ENCODE measurements around the gene NLRC3. TPM values are rescaled to one million over a fixed set of nuclear protein-coding genes. Genes with fewer than 3 reads are reported as not detected.

Gene NLRC3
- total and polyA plus RNA-seq, 4 donors, result 0.35 to 2.2 (median 1.0) TPM

- Histone ChIP-seq H3K9ac (ENCODE audit: low read depth in 1 of 2, low read length in 2 of 2) (no peak overlapping the region), H3K27me3 (ENCODE audit: control insufficient read depth in 4 of 4, insufficient read depth in 4 of 4, low read length in 3 of 4) (no peaks in the 10 kb centered on the region), H3K4me3 (ENCODE audit: low read depth in 1 of 3, low read length in 3 of 3) (no peak overlapping the region), H3K4me1 (ENCODE audit: control insufficient read depth in 4 of 4, insufficient read depth in 4 of 4, low read length in 3 of 4) (no peaks in the 10 kb centered on the region), H3K9me3 (ENCODE audit: control insufficient read depth in 4 of 4, low read length in 3 of 4) (no peaks in the 10 kb centered on the region), H3K27ac (ENCODE audit: low read depth in 1 of 2, low read length in 2 of 2) (no peak overlapping the region), H3K36me3 (ENCODE audit: control insufficient read depth in 4 of 4, insufficient read depth in 3 of 4, low read depth in 1 of 4, low read length in 3 of 4) (peaks cover 0 to 1% (median 0%) of the 10 kb centered on the region in 4 donors)
- TF ChIP-seq RXRA (IDR thresholded peaks at IDR 0.05) (no peak), ATF3 (IDR thresholded peaks at IDR 0.05) (no peak), CTCF (IDR thresholded peaks at IDR 0.05; ENCODE audit: low read depth, low read length, missing input control) (no peak), SP1 (IDR thresholded peaks at IDR 0.05) (no peak), HNF4G (IDR thresholded peaks at IDR 0.05) (no peak)
- DNase-seq (ENCODE audit: low spot score), result no peak
- 95% methylated on average over 43 of the region's 43 CpGs for WGBS
Observed at GRCh38 chr16:3564130-3564888, 12.9 kb downstream of the NLRC3 start.

GRCh38 chr16:3562914-3563480, 14.2 kb downstream of the NLRC3 start:
- Histone ChIP-seq H3K27ac (ENCODE audit: low read depth in 1 of 2, low read length in 2 of 2) (no peak overlapping the region), H3K4me1 (ENCODE audit: control insufficient read depth in 4 of 4, insufficient read depth in 4 of 4, low read length in 3 of 4) (no peaks in the 10 kb centered on the region), H3K9ac (ENCODE audit: low read depth in 1 of 2, low read length in 2 of 2) (no peak overlapping the region), H3K9me3 (ENCODE audit: control insufficient read depth in 4 of 4, low read length in 3 of 4) (no peaks in the 10 kb centered on the region), H3K4me3 (ENCODE audit: low read depth in 1 of 3, low read length in 3 of 3) (no peak overlapping the region), H3K27me3 (ENCODE audit: control insufficient read depth in 4 of 4, insufficient read depth in 4 of 4, low read length in 3 of 4) (no peaks in the 10 kb centered on the region), H3K36me3 (ENCODE audit: control insufficient read depth in 4 of 4, insufficient read depth in 3 of 4, low read depth in 1 of 4, low read length in 3 of 4) (peaks cover 0 to 1% (median 0%) of the 10 kb centered on the region in 4 donors)
- WGBS, result 96% methylated on average over 29 of the region's 29 CpGs
- TF ChIP-seq ATF3 (IDR thresholded peaks at IDR 0.05) (no peak), HNF4G (IDR thresholded peaks at IDR 0.05) (no peak), TAF1 (conservative IDR thresholded peaks at IDR 0.05) (no peak), CTCF (IDR thresholded peaks at IDR 0.05; ENCODE audit: low read depth, low read length, missing input control) (no peak)
- no peak for DNase-seq (ENCODE audit: low spot score)

GRCh38 chr16:3561626-3562025, 15.6 kb downstream of the NLRC3 start:
- Histone ChIP-seq H3K9me3 (ENCODE audit: control insufficient read depth in 4 of 4, low read length in 3 of 4) (no peaks in the 10 kb centered on the region), H3K27me3 (ENCODE audit: control insufficient read depth in 4 of 4, insufficient read depth in 4 of 4, low read length in 3 of 4) (no peaks in the 10 kb centered on the region), H3K4me3 (ENCODE audit: low read depth in 1 of 3, low read length in 3 of 3) (no peak overlapping the region), H3K27ac (ENCODE audit: low read depth in 1 of 2, low read length in 2 of 2) (no peak overlapping the region), H3K4me1 (ENCODE audit: control insufficient read depth in 4 of 4, insufficient read depth in 4 of 4, low read length in 3 of 4) (no peaks in the 10 kb centered on the region), H3K36me3 (ENCODE audit: control insufficient read depth in 4 of 4, insufficient read depth in 3 of 4, low read depth in 1 of 4, low read length in 3 of 4) (peaks cover 0 to 1% (median 0%) of the 10 kb centered on the region in 4 donors), H3K9ac (ENCODE audit: low read depth in 1 of 2, low read length in 2 of 2) (no peak overlapping the region)
- no peak for DNase-seq (ENCODE audit: low spot score)
- TF ChIP-seq TAF1 (conservative IDR thresholded peaks at IDR 0.05) (no peak), RXRA (IDR thresholded peaks at IDR 0.05) (no peak), MAX (IDR thresholded peaks at IDR 0.05) (no peak), ZBTB33 (IDR thresholded peaks at IDR 0.05) (no peak), EGR1 (IDR thresholded peaks at IDR 0.05; ENCODE audit: low read depth in 2 of 2) (no peak), FOXA2 (IDR thresholded peaks at IDR 0.05) (no peak), RAD21 (IDR thresholded peaks at IDR 0.05) (no peak), REST (IDR thresholded peaks at IDR 0.05) (no peak), SP1 (IDR thresholded peaks at IDR 0.05) (no peak), NR2F2 (IDR thresholded peaks at IDR 0.05) (no peak), HNF4G (IDR thresholded peaks at IDR 0.05) (no peak)
- WGBS, result 95% methylated on average over 15 of the region's 15 CpGs
